ENCODE results near the gene GPRC6A.

GPRC6A gene

DNA sequence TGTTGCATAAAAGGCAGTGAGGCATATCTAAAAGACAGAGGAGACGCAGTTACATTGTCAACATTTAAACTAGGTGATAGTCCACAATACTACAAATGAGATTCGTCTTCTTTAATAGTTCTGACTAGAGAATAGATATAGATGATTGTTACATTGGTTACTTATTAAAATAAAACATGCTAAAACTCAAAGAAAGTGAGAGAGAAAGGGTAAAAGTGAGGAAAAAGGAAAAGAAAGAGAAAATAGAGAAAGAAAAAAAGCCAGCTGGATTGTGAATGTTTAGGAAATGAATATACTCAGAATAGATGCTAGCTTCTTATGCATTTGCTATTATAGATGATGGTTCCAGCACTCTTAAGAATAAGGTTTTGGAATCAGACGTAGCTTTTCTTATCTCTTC is 35.7 kb downstream of the GPRC6A start:
- no peak for DNase-seq (ENCODE audit: low spot score)

- DNase-seq (ENCODE audit: low spot score), result no peak
These were observed 45.0 kb downstream of the GPRC6A start for GRCh38 chr6:116783852-116784251.

- peak; percentile 24 for DNase-seq (ENCODE audit: low spot score)
These were observed 49.2 kb downstream of the GPRC6A start for GRCh38 chr6:116779573-116780164.

DNA sequence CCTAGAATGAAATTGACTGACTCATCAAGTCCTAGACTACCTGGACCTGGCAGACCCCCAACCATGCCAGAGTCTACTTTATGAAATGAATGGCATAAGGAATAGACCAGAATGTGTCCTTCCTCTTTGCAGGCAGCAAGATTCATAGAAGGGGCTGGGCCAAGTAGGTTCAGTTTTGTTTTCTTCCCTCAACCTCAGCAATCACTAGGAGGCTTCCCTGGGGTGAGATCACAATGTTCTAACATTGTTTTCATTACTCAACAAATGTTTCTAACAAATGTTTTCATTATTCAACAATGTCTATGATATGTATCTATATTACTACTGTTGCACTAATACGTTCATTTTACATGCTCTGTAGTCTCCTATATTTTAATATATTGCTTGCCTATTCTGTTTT is 55.0 kb downstream of the GPRC6A start:
- no peak for DNase-seq (ENCODE audit: low spot score)

DNA sequence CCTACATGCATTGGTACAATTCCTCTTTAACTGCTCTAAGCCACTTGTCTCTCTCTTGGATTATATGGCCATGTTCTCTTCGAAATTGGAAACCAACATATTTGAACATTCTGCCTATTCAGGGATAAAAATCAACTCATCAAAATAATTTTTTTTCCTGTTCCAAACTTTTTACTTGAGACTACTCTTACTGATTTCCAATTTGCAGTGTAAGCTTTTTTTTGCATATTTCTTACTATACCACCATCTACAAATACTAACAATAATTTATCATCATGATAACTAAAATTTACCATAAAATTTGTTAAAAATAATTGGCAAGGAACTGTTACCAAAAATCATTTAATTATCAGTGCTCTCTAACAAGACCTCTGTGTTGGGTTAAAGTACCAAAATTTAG is 56.4 kb downstream of the GPRC6A start:
- DNase-seq (ENCODE audit: low spot score), result no peak

DNA sequence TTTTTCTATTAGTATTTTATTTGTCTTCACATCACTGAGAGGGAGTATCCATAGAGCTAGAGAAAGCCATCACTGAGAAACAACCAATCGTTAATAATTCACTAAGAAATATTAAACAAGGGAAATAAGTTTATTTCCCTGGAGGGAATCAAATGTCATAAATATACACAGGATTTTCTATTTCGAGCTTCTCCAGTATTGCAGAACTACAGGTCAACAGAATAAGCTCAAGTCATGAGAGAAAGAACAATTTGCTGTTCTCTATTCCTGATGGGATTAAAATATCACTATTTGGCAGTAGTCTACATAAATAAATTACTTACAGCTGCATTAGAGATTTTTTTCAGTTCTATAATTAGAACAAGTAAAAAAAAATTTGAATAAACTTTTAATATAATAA is 61.2 kb downstream of the GPRC6A start:
- no peak for DNase-seq (ENCODE audit: low spot score)

DNA sequence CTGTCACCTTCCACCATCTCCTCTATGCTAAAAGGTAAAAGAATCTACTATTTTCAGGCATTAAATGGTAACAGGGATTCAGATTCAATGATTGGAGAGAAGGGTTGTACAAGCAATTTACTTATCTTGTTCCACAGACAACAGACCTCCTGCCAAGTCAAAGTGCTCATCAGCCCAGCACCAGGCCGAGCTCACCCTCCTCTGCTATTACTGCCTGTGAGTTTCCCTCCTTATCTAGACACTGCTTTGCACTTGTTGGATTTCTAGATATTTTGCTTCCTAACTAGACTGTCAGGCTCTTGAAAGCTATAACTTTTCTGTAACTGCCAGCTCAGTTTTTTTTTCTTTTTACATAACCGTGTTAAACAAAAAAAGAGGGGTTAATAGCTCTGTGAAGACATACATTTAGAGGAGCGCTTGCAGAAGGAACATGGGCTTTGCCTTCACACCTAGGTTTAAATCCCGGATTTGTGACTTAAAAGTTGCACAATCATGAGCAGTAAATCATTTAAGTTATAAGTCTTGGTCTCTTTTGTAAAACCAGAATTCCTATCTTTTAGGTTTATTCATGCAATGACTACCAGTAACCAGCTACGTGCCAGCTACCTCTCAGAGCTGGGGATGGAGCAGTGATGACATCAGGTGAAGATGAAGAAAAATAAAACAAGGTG is 62.2 kb downstream of the GPRC6A start:
- no peak for DNase-seq (ENCODE audit: low spot score)

- no peak for DNase-seq (ENCODE audit: low spot score)
These were observed 63.7 kb downstream of the GPRC6A start, which contains the start of gene FAM162B for GRCh38 chr6:116764961-116765841. FAM162B (minus strand) TSS chr6:116765719; CDS start chr6:116765576, 143 bp downstream.

GRCh38 chr6:116764629-116764960 is 64.3 kb downstream of the GPRC6A start:
- DNase-seq (ENCODE audit: low spot score), result no peak

GRCh38 chr6:116763906-116764628 is 64.8 kb downstream of the GPRC6A start:
- DNase-seq (ENCODE audit: low spot score), result no peak

DNA sequence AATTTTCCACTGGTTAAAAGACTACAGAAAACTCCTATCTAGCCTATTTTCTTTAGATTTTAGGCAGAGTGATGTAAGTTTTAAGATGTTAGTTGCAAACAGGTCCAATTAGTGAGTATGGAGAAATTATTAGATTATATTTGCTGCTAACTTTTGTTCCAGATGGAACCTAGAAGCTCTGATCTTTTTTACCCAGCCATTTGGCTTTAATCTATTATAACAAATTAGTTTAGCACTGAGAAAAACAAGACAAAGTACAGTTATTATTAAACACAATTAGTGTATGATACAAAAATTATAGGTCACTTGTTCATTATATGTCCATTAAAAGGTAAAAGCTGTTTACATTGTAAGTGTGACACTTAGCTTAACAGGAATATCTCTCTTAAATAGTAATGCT is 65.8 kb downstream of the GPRC6A start:
- DNase-seq (ENCODE audit: low spot score), result no peak

DNA sequence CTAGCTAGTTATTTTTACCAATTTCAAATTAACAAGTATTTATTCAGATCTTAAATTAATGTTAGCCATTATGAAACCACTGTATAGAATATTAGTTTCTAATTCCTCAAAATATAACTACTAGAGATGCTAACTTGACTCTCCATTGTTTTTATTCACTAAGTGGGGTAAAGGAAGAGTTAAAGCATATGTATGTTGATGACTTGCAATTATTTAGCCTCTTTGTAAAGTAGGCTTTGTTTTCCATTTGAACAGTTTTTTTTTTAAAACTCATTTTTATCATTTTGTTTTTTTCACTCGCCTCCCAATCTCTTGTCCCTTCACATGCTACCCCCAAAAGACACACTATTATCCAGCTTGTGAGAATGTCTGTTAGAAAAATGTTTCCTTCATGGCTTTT is 66.6 kb downstream of the GPRC6A start:
- DNase-seq (ENCODE audit: low spot score), result no peak

- DNase-seq (ENCODE audit: low spot score), result no peak
These were observed 67.1 kb downstream of the GPRC6A start for GRCh38 chr6:116761779-116762178.

DNA sequence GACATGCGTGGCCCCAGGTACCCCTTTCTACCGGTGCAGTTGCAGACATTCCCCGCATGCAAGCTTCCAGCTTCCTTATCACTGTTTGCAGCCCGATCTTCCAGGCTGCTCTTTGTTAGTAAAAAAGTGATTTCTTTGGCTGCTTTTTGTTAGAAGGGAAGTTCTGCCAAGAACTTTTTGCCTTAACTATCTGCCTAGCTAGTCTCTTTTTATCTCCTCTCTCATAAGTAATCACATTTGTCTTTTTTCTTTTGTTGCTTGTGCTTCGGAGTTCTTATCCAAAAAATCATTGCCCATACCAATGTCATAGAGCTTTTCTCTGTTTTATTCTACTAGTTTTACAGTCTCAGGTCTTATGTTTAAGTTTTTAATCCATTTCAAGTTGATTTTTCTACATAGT is 83.7 kb downstream of the GPRC6A start:
- DNase-seq (ENCODE audit: low spot score), result no peak

Data from cerebellar cortex (tissue), 1 donor.